Gastrocnemius medialis (tissue), 4 donors: Measurements from ENCODE around the gene DCAF11. TPM values are rescaled to one million over a fixed set of nuclear protein-coding genes. Genes with fewer than 3 reads are reported as not detected.

Experiments used
- ATAC-seq, 2 donors: fragments of 150-250 bp; one replicate each; pipeline ENCODE4 v1.9.1; 2016
- DNase-seq, 2 donors: peaks; one replicate each; pipeline ENCODE4 v3.0.0-alpha.2; 2019
- H3K27ac ChIP-seq, 4 donors: fragments of 200-600 bp; sonication (generic); 1 replicate in 1 of 4; 2 replicates in 3 of 4; pipeline ENCODE4 v1.5.1; 2016 to 2018; ENCODE audit warnings: mild to moderate bottlenecking in 2 of 4, moderate library complexity in 1 of 4
- H3K27me3 ChIP-seq, 3 donors: fragments of 200-600 bp; sonication (generic) in 2 of 3; 1 replicate in 1 of 3; 2 replicates in 2 of 3; pipeline versions ENCODE4 v1.5.1 to v1.6.0; 2016 to 2019; ENCODE audit warnings: mild to moderate bottlenecking in 1 of 3, moderate library complexity in 1 of 3
- H3K36me3 ChIP-seq, 2 donors: fragments of 200-600 bp; sonication (generic) in 1 of 2; one replicate each; pipeline ENCODE4 v1.5.1; 2017 to 2018
- H3K4me1 ChIP-seq, 2 donors: fragments of 200-600 bp; sonication (generic) in 1 of 2; one replicate each; pipeline ENCODE4 v1.5.1; 2016 to 2017; ENCODE audit warnings: mild to moderate bottlenecking in 2 of 2
- H3K4me3 ChIP-seq, 4 donors: fragments of 200-600 bp; sonication (generic) in 3 of 4; 1 replicate in 1 of 4; 2 replicates in 3 of 4; pipeline ENCODE4 v1.5.1; 2016 to 2019; ENCODE audit warnings: mild to moderate bottlenecking in 2 of 4
- H3K9me3 ChIP-seq, 3 donors: fragments of 200-600 bp; sonication (generic) in 2 of 3; 1 replicate in 1 of 3; 2 replicates in 2 of 3; pipeline ENCODE4 v1.5.1; 2016 to 2019
- POLR2A ChIP-seq, 2 donors: fragments of 450-650 bp; IDR thresholded peaks; one replicate each; pipeline ENCODE4 v1.6.1; 2017; ENCODE audit warnings: antibody characterized with exemption in 2 of 2, mild to moderate bottlenecking in 2 of 2, moderate library complexity in 2 of 2
- in situ Hi-C, 4 donors: fragments of 200-750 bp; cut with MboI; loops; one replicate each; pipeline versions ENCODE4 v1.15.0 to v1.8.0; 2017; ENCODE audit warnings: low sequenced_read_pairs in 4 of 4
- intact Hi-C: fragments of 100-400 bp; cut with DNase I; formaldehyde crosslinking; loops from one replicate; pipeline ENCODE4 v1.15.1; 2023; ENCODE audit warnings: low total_unique reads
- total RNA-seq, 4 donors: library from RNA; depleted of rRNA; stranded (reverse); fragments of >200 nt; gene quantifications; one replicate each; pipeline versions ENCODE4 v1.1.0 to v1.2.3, GENCODE V29; 2016
- TF ChIP-seq, protein P1 (sequence below), 5 experiments: fragments of 450-650 bp in 3 of 5; fragments of 200-600 bp in 2 of 5; sonication (generic) in 2 of 5; IDR thresholded peaks in 4 of 5; conservative IDR thresholded peaks in 1 of 5; 1 replicate in 4 of 5; 2 replicates in 1 of 5; pipeline ENCODE4 v1.5.1; 2016 to 2019; ENCODE audit warnings: antibody characterized with exemption in 5 of 5, mild to moderate bottlenecking in 3 of 5, moderate library complexity in 3 of 5

The DCAF11 gene
- total RNA-seq, 4 donors from 2014 or later: 52.4 to 113 (median 88.7) TPM

DNA sequence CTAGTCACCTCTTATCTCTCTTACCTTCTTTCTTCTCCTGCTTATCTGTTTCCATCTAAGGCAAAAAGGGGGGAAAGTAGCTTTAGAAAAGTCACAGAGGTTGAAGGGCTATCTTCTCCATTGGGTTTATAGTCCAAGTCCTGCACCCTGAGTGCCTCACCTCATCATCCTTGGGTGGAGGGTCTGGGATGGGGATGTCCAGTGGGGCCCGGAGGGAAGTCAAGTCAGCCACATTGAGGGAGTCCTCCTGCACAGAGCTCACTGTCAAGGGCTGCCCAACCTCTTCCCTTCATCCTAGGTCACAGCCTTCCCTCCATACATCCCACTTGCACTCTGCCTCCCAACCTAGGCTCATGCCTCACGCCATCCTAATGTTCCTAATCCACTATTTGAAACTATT lies 30.6 kb downstream of the DCAF11 start:
- ATAC-seq (no peak), DNase-seq (no peak)
- H3K4me1 ChIP-seq: peaks cover 25 to 26% of the 10 kb centered on the region in 2 donors
- no peaks in the 10 kb centered on the region for H3K9me3 ChIP-seq
- H3K36me3 ChIP-seq: peaks cover 0 to 29% of the 10 kb centered on the region in 2 donors
- no peaks in the 10 kb centered on the region for H3K27me3 ChIP-seq
- intact Hi-C loops: no loop called here
- H3K27ac ChIP-seq: peak overlapping the region; percentile 92 to 97 (median 92)
- in situ Hi-C loops: loop anchor here in 1 of 4 donors (25.0 kb wide), 1 partner anchor 833 kb away; the partner anchor contains the start of genes BCL2L2, PABPN1 and PPP1R3E
- TF ChIP-seq, protein P1, sequence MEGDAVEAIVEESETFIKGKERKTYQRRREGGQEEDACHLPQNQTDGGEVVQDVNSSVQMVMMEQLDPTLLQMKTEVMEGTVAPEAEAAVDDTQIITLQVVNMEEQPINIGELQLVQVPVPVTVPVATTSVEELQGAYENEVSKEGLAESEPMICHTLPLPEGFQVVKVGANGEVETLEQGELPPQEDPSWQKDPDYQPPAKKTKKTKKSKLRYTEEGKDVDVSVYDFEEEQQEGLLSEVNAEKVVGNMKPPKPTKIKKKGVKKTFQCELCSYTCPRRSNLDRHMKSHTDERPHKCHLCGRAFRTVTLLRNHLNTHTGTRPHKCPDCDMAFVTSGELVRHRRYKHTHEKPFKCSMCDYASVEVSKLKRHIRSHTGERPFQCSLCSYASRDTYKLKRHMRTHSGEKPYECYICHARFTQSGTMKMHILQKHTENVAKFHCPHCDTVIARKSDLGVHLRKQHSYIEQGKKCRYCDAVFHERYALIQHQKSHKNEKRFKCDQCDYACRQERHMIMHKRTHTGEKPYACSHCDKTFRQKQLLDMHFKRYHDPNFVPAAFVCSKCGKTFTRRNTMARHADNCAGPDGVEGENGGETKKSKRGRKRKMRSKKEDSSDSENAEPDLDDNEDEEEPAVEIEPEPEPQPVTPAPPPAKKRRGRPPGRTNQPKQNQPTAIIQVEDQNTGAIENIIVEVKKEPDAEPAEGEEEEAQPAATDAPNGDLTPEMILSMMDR (IDR thresholded peaks at IDR 0.05 in 4 of 5, conservative IDR thresholded peaks at IDR 0.05 in 1 of 5): no peak
- no peak for TF ChIP-seq POLR2A (IDR thresholded peaks at IDR 0.05)
- H3K4me3 ChIP-seq: no peak overlapping the region

DNA sequence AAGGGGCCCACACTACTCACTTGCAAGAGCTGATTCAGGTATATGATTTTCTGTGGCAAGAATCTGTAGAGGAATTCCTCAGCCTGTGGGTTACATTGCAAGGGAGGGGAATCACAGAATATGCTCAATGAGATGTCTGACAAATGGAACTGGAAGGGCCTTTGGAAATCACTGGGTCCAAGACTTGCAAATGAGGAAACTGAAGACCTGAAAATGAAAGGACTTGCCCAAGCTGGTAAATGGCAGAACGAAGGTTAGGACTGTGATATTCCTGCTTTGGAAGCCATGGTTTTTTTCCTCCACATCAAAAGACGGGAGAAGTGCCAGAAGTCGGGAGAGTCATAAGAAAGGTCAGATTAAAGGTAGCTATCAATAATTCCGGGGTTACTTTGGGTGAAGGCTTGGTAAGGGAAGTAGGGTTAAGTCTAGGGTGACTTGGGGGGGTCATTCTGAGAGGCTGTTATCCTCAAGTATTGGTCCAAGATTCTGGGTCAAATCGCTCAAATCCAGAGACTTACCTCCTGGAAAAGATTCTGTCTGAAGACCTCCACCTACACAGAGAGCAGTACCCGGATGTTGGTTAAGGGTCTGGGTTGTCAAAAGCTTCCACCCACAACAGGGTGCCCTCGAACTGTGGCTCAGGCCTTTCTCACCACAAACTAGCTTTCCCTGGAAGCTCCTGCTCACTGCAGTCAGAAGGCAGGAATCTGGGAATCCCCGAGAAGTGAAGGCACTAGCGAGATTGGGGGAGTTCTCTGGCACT lies 31.3 kb downstream of the DCAF11 start:
- in situ Hi-C loops: loop anchor here in 1 of 4 donors (25.0 kb wide), 1 partner anchor 834 kb away; the partner anchor contains the start of genes BCL2L2, PABPN1 and PPP1R3E
- H3K9me3 ChIP-seq: no peaks in the 10 kb centered on the region
- ATAC-seq (no peak), DNase-seq (no peak)
- TF ChIP-seq, protein P1 (IDR thresholded peaks at IDR 0.05 in 4 of 5, conservative IDR thresholded peaks at IDR 0.05 in 1 of 5): no peak
- no peak for TF ChIP-seq POLR2A (IDR thresholded peaks at IDR 0.05)
- H3K4me3 ChIP-seq: peak overlapping the region; percentile 75 to 92 (median 84)
- intact Hi-C loops: loop anchor here (2.0 kb wide), 1 partner anchor 87 kb away; the partner anchor contains the start of genes GMPR2 and NEDD8
- peaks cover 0 to 35% of the 10 kb centered on the region in 2 donors for H3K36me3 ChIP-seq
- H3K27ac ChIP-seq: peak overlapping the region; percentile 92 to 97 (median 92)
- H3K27me3 ChIP-seq: no peaks in the 10 kb centered on the region
- H3K4me1 ChIP-seq: peaks cover 25 to 26% of the 10 kb centered on the region in 2 donors

- intact Hi-C loops (loop anchor here (2.0 kb wide), 1 partner anchor 86 kb away; the partner anchor contains the start of genes GMPR2 and NEDD8), in situ Hi-C loops (loop anchor here in 1 of 4 donors (25.0 kb wide), 1 partner anchor 834 kb away; the partner anchor contains the start of genes BCL2L2, PABPN1 and PPP1R3E)
- DNase-seq (peak; percentile 90 to 95), ATAC-seq (peak; percentile 77 to 81)
- no peaks in the 10 kb centered on the region for H3K9me3 ChIP-seq
- H3K27ac ChIP-seq: peak within 1 kb of the TSS; percentile 92 to 97 (median 92)
- peak within 1 kb of the TSS; percentile 75 to 92 (median 84) for H3K4me3 ChIP-seq
- H3K4me1 ChIP-seq: peaks cover 25 to 26% of the 10 kb centered on the region in 2 donors
- no peaks in the 10 kb centered on the region for H3K27me3 ChIP-seq
- TF ChIP-seq, protein P1 (IDR thresholded peaks at IDR 0.05 in 4 of 5, conservative IDR thresholded peaks at IDR 0.05 in 1 of 5): no peak
- peak in 1 of 2 donors; percentile 21 for TF ChIP-seq POLR2A (IDR thresholded peaks at IDR 0.05)
- peaks cover 0 to 42% of the 10 kb centered on the region in 2 donors for H3K36me3 ChIP-seq
These were observed 31.9 kb downstream of the DCAF11 start, which contains the start of gene PSME2 for GRCh38 chr14:24146453-24146977. Gene PSME2 (minus strand): TSS chr14:24146610. CDS start chr14:24146581, 29 bp downstream.

DNA sequence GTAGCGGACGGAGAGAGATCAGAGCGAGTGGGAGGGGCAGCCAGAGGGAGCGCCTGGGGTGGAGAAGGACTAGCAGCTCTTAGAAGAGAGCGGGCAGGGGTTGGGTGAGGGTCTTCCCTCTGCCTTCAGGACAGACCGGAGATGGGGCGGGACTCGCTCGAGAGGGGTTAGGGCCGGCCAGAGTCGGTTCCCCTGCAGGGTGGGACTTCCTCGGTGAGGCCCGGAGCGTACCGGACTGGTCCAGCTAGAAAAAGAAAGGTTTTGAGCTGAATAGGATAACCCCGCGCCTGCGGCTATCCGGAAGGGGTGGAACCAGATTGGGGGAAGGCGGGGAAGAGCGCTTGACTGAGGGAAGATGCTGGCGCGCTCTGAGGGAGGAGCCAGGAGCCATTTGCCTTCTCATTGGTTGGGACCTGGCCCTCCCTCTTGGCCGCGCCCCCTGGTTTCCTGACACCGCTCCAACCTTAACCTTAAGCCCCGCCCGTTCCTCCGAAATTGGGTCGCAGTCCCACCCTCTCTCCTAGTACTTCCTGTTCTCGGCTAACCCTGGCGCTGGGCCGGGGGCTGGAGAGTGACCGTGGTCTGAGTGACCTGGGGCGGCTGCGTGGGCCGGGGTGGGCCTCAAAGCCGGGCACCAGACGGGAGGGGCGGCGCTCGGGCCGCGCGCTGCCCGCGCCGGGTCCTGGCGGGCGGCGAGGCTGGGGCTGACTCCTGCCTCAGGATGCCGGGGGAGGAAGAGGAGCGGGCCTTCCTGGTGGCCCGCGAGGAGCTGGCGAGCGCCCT lies 32.6 kb downstream of the DCAF11 start, which contains the start of gene RNF31:
TSS of gene RNF31 (plus strand) at position 521 of the 783 bp plus-strand sequence. CDS start at position 722, 201 bp downstream.
- Histone ChIP-seq H3K9me3 (no peaks in the 10 kb centered on the region), H3K4me1 (peaks cover 21% of the 10 kb centered on the region in 2 donors), H3K36me3 (peaks cover 0 to 48% of the 10 kb centered on the region in 2 donors), H3K27me3 (no peaks in the 10 kb centered on the region), H3K27ac (peak within 1 kb of the TSS; percentile 92 to 97 (median 92)), H3K4me3 (peak within 1 kb of the TSS; percentile 75 to 92 (median 84))
- ATAC-seq (peak; percentile 89 to 94), DNase-seq (peak; percentile 98 to 99)
- intact Hi-C loops: loop anchor here (1.0 to 2.0 kb wide), 4 partner anchors 14 to 86 kb away; partner anchors contain the start of genes DCAF11, GMPR2, IPO4 and IRF9
- in situ Hi-C loops: loop anchor here in 1 of 4 donors (25.0 kb wide), 1 partner anchor 835 kb away; the partner anchor contains the start of genes BCL2L2, PABPN1 and PPP1R3E
- TF ChIP-seq, protein P1 (IDR thresholded peaks at IDR 0.05 in 4 of 5, conservative IDR thresholded peaks at IDR 0.05 in 1 of 5): no peak
- peak; percentile 72 to 82 for TF ChIP-seq POLR2A (IDR thresholded peaks at IDR 0.05)
